Muscle layer of colon (tissue), 2 donors: ENCODE results near the gene SEC16A.

ENCODE experiments used
- H3K27ac ChIP-seq: one replicate; pipeline ENCODE4 v1.7.0; 2013; ENCODE audit warnings: low read depth, mild to moderate bottlenecking, low read length, moderate library complexity
- H3K27me3 ChIP-seq, 2 donors: one replicate each; pipeline ENCODE4 v1.7.0; 2013; ENCODE audit warnings: low read length in 2 of 2, mild to moderate bottlenecking in 2 of 2; ENCODE audit not compliant: insufficient read depth in 2 of 2, control insufficient read depth in 1 of 2
- H3K36me3 ChIP-seq: one replicate; pipeline ENCODE4 v1.7.0; 2013; ENCODE audit warnings: mild to moderate bottlenecking, low read length; ENCODE audit not compliant: insufficient read depth
- H3K4me1 ChIP-seq: one replicate; pipeline ENCODE4 v1.7.0; 2013; ENCODE audit warnings: mild to moderate bottlenecking, low read length; ENCODE audit not compliant: insufficient read depth
- H3K4me3 ChIP-seq, 2 donors: one replicate each; pipeline ENCODE4 v1.7.0; 2013; ENCODE audit warnings: low read length in 2 of 2, low read depth in 1 of 2, mild to moderate bottlenecking in 1 of 2, moderate library complexity in 1 of 2
- H3K9ac ChIP-seq: one replicate; pipeline ENCODE4 v1.7.0; 2013; ENCODE audit warnings: low read length
- H3K9me3 ChIP-seq: one replicate; pipeline ENCODE4 v1.7.0; 2013; ENCODE audit warnings: mild to moderate bottlenecking, low read length
- donor health status: abdominal sarcoma.
- donor health status: Adenocarcinoma of cecum.

The SEC16A gene

GRCh38 chr9:136507221-136507991 lies 24.6 kb upstream of the SEC16A start:
- H3K4me3 ChIP-seq: no peak overlapping the region
- H3K9me3 ChIP-seq: no peaks in the 10 kb centered on the region

DNA sequence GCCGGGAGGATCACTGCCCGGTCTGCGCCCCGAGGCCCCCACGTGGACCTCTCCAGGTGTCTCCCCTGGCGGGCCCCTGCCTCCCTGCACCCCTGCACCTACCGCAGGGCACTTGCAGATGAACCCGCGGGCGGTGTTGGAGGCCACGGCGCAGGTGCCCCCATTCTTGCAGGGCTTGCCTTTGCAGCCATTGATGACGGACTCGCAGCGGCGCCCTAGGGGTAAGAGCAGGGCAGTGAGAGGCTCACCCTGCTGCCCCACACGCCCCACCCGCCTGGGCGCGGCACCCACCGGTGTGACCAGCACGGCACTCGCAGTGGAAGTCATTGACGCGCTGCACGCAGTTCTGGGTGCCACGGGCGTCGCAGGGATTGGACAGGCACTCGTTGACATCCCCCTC lies 23.6 kb upstream of the SEC16A start:
- Histone ChIP-seq H3K27me3 (no peaks in the 10 kb centered on the region), H3K4me3 (no peak overlapping the region), H3K36me3 (peaks cover 82% of the 10 kb centered on the region)

More at GRCh38 chr9:136507221-136507991, 24.6 kb upstream of the SEC16A start:
- H3K4me1 ChIP-seq: no peaks in the 10 kb centered on the region
- no peak overlapping the region for H3K9ac ChIP-seq
- H3K36me3 ChIP-seq: peaks cover 90% of the 10 kb centered on the region
- no peak overlapping the region for H3K27ac ChIP-seq
- H3K27me3 ChIP-seq: no peaks in the 10 kb centered on the region

GRCh38 chr9:136505406-136506403 lies 22.9 kb upstream of the SEC16A start:
- H3K27me3 ChIP-seq: no peaks in the 10 kb centered on the region
- H3K27ac ChIP-seq: no peak overlapping the region
- no peaks in the 10 kb centered on the region for H3K4me1 ChIP-seq
- H3K9me3 ChIP-seq: no peaks in the 10 kb centered on the region
- no peak overlapping the region for H3K9ac ChIP-seq
- H3K36me3 ChIP-seq: peaks cover 78% of the 10 kb centered on the region
- H3K4me3 ChIP-seq: no peak overlapping the region

More for the DNA sequence above, 23.6 kb upstream of the SEC16A start:
- no peak overlapping the region for H3K9ac ChIP-seq
- H3K9me3 ChIP-seq: no peaks in the 10 kb centered on the region
- H3K27ac ChIP-seq: no peak overlapping the region
- no peaks in the 10 kb centered on the region for H3K4me1 ChIP-seq

GRCh38 chr9:136504512-136505348 lies 21.9 kb upstream of the SEC16A start:
- Histone ChIP-seq H3K36me3 (peaks cover 82% of the 10 kb centered on the region), H3K27ac (no peak overlapping the region), H3K9me3 (no peaks in the 10 kb centered on the region), H3K9ac (no peak overlapping the region), H3K4me3 (no peak overlapping the region), H3K27me3 (no peaks in the 10 kb centered on the region), H3K4me1 (no peaks in the 10 kb centered on the region)

DNA sequence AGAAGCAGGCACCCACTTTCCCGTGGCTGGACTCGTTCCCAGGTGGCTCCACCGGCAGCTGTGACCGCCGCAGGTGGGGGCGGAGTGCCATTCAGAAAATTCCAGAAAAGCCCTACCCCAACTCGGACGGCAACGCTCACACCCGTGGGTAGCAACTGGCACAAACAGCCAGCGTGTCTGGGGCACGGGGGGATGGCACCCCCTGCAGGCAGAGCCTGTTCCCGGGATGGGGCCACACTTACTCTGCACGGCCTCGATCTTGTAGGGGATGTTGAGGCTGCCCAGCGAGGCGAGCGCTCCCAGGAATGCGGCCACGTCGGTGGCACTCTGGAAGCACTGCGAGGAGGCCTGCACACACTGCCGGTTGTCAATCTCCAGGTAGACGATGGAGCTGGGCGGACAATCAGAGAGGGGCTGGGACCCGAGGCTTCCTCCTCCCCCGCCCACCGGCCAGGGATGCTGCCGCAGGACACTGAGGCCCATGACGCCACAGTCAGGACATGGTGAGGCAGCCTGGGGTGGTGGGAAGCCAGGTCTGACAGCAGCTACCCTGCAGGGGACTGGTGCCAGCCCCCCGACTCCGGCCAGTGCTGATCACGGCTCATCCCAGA lies 20.2 kb upstream of the SEC16A start:
- Histone ChIP-seq H3K36me3 (peaks cover 83% of the 10 kb centered on the region), H3K9me3 (no peaks in the 10 kb centered on the region), H3K27me3 (no peaks in the 10 kb centered on the region), H3K9ac (no peak overlapping the region), H3K4me3 (no peak overlapping the region), H3K4me1 (no peaks in the 10 kb centered on the region), H3K27ac (no peak overlapping the region)

GRCh38 chr9:136502196-136502595 lies 19.4 kb upstream of the SEC16A start:
- H3K4me3 ChIP-seq: no peak overlapping the region
- peaks cover 74% of the 10 kb centered on the region for H3K36me3 ChIP-seq

GRCh38 chr9:136501686-136502085 lies 18.8 kb upstream of the SEC16A start:
- Histone ChIP-seq H3K4me3 (no peak overlapping the region), H3K4me1 (no peaks in the 10 kb centered on the region), H3K27ac (no peak overlapping the region), H3K9me3 (no peaks in the 10 kb centered on the region), H3K36me3 (peaks cover 70% of the 10 kb centered on the region), H3K27me3 (no peaks in the 10 kb centered on the region), H3K9ac (no peak overlapping the region)

More at GRCh38 chr9:136502196-136502595, 19.4 kb upstream of the SEC16A start:
- H3K27ac ChIP-seq: no peak overlapping the region
- H3K4me1 ChIP-seq: no peaks in the 10 kb centered on the region
- H3K27me3 ChIP-seq: no peaks in the 10 kb centered on the region
- H3K9ac ChIP-seq: no peak overlapping the region
- H3K9me3 ChIP-seq: no peaks in the 10 kb centered on the region

DNA sequence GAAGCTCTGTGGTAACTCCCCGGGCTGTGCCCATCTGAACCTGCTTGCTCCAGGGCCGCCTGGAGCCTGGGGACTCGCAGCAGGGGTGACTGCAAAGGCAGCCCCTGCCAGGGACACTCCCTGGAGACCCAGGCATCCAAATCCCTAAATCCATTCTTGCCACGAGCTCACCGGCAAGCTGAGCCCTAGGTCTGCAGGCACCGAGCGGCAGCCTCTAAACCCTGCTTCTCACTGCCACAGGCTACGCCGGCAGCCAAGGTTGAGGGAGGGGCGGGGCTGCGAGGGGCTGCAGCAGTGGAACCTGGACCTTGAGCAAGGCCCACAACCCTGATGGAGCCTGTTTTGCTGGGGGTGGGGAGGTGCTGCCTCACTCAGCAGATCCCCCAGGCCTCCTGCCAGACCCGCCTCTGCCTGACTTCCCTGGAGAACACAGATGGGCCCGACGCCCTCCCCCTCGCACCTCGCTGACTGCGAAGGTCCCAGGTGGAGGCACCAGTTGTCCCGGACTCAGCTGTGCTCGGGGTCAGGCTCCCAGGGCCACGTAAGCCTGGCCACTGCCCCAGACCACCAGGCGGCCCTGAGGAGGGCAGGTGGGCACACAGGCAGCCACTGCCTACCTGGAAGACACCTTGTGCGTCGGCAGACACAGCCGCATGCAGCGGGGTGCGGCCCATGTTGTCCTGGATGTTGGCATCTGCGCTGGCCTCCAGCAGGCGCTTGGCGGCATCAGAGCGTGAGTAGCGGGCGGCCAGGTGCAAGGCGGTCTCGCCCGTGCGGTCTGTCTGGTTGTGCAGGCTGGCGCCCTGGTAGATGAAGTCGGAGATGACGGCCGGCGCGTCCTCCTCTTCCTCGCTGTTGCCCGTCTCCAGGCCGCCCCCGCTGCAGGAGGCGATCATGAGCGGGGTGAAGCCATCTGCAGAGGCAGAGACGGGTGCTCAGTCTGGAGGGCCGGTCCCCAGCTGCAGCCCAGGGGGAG lies 17.4 kb upstream of the SEC16A start:
- Histone ChIP-seq H3K36me3 (peaks cover 64% of the 10 kb centered on the region), H3K27me3 (no peaks in the 10 kb centered on the region), H3K4me3 (no peak overlapping the region), H3K9me3 (no peaks in the 10 kb centered on the region), H3K9ac (no peak overlapping the region), H3K4me1 (peaks cover 2% of the 10 kb centered on the region), H3K27ac (no peak overlapping the region)

DNA sequence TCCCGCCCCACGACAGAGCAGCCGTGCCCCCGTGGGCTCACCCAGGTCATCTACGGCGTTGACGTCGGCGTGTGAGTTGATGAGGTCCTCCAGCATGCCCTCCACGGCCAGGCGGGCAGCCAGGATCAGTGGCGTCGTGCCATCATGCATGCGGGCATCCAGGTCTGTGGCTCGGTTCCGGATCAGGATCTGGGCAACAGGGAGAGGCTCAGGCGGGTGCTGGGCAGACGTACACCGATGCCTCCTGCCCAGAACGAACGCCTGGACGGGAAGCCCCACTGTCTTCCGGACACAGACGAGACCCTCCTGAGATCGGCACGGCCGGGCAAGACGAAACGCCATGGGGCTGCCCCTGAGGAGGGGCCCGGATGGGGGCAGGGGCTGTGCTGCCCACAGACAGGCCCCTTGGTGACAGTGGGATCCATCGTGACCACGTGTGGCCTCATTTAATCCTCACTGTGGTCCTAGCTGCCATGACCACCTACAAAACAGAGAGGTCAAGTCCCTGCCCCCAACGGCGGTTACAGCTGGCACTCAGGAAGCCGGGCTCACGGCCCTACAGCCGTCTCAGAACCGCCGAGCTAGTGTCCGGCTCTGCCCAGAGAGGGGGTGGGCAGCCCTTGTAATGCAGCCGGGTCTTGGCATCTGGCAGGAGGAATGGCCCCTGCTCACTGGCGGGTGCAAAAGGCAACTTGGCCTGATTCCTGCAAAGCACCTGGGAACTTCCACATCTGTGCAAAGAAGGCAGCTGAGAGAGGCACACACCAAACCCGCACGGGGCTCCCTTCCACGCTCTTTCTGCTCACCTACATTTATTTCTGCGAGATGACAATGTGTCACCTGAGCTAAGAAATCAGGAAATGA lies 16.5 kb upstream of the SEC16A start:
- H3K4me3 ChIP-seq: no peak overlapping the region
- peaks cover 61% of the 10 kb centered on the region for H3K36me3 ChIP-seq
- no peaks in the 10 kb centered on the region for H3K27me3 ChIP-seq
- H3K9ac ChIP-seq: no peak overlapping the region
- H3K9me3 ChIP-seq: no peaks in the 10 kb centered on the region
- no peak overlapping the region for H3K27ac ChIP-seq
- peaks cover 10% of the 10 kb centered on the region for H3K4me1 ChIP-seq
